ENCODE data around the gene ACTL10. TPM values are rescaled to one million over a fixed set of nuclear protein-coding genes. Genes with fewer than 3 reads are reported as not detected.
A peak's percentile ranks its signal among the peaks of the same experiment; 100 is the strongest.

ACTL10 gene
- total and polyA plus RNA-seq, 7 donors = 0.04 to 0.74 (median 0.39) TPM; not detected in 1

- intact Hi-C loops (cut with DNase I) = loop anchor here (5.0 kb wide), 3 partner anchors 208 to 268 kb away; partner anchors contain the start of gene CDK5RAP1 (in 1 of the 2)
- ATAC-seq = no peak
- H3K9me3 ChIP-seq = no peaks in the 10 kb centered on the region
- no peak for TF ChIP-seq CTCF (IDR thresholded peaks at IDR 0.05)
- DNase-seq = no peak
- H3K27me3 ChIP-seq (ENCODE audit: insufficient read depth in 3 of 3, low read length in 2 of 3) = no peaks in the 10 kb centered on the region
- H3K4me1 ChIP-seq = peaks cover 35% of the 10 kb centered on the region
- H3K36me3 ChIP-seq (ENCODE audit: insufficient read depth in 1 of 2, low read depth in 1 of 2) = peaks cover 0 to 43% of the 10 kb centered on the region in 2 donors
- no peak overlapping the region for H3K4me3 ChIP-seq
- WGBS, 3 donors = 63 to 71% (median 64%) methylated on average over 13 of the region's 13 CpGs
- H3K27ac ChIP-seq = no peak overlapping the region
Observed at GRCh38 chr20:33669873-33670640, 3.3 kb downstream of the ACTL10 start.

GRCh38 chr20:33670715-33671499 is 4.2 kb downstream of the ACTL10 start:
- intact Hi-C loops (cut with DNase I) = no loop called here
- no peak for ATAC-seq
- no peak for TF ChIP-seq CTCF (IDR thresholded peaks at IDR 0.05)

GRCh38 chr20:33671573-33672288 is 5.0 kb downstream of the ACTL10 start:
- intact Hi-C loops (cut with DNase I) = no loop called here
- TF ChIP-seq CTCF (IDR thresholded peaks at IDR 0.05) = no peak
- Histone ChIP-seq H3K27me3 (ENCODE audit: insufficient read depth in 3 of 3, low read length in 2 of 3) (no peaks in the 10 kb centered on the region), H3K27ac (peak overlapping the region; percentile 87), H3K4me3 (no peak overlapping the region), H3K9me3 (no peaks in the 10 kb centered on the region), H3K4me1 (peaks cover 33% of the 10 kb centered on the region), H3K36me3 (ENCODE audit: insufficient read depth in 1 of 2, low read depth in 1 of 2) (peaks cover 0 to 43% of the 10 kb centered on the region in 2 donors)
- ATAC-seq = no peak
- DNase-seq = peak in 1 of 2 donors; percentile 42
- 64 to 77% (median 69%) methylated on average over 7 to 8 of the region's 8 CpGs for WGBS, 3 donors

More at GRCh38 chr20:33670715-33671499, 4.2 kb downstream of the ACTL10 start:
- no peak for DNase-seq
- Histone ChIP-seq H3K4me1 (peaks cover 38% of the 10 kb centered on the region), H3K9me3 (no peaks in the 10 kb centered on the region), H3K27ac (no peak overlapping the region), H3K27me3 (ENCODE audit: insufficient read depth in 3 of 3, low read length in 2 of 3) (no peaks in the 10 kb centered on the region), H3K36me3 (ENCODE audit: insufficient read depth in 1 of 2, low read depth in 1 of 2) (peaks cover 0 to 43% of the 10 kb centered on the region in 2 donors), H3K4me3 (no peak overlapping the region)
- 76 to 91% (median 84%) methylated on average over 6 of the region's 6 CpGs for WGBS, 3 donors

- ATAC-seq (no peak), DNase-seq (peak in 1 of 2 donors; percentile 46)
- TF ChIP-seq CTCF (IDR thresholded peaks at IDR 0.05) = no peak
- WGBS, 3 donors = 55 to 64% (median 57%) methylated on average over 17 of the region's 17 CpGs
- Histone ChIP-seq H3K9me3 (no peaks in the 10 kb centered on the region), H3K4me1 (peaks cover 28% of the 10 kb centered on the region), H3K27ac (peak overlapping the region; percentile 87), H3K36me3 (ENCODE audit: insufficient read depth in 1 of 2, low read depth in 1 of 2) (peaks cover 0 to 43% of the 10 kb centered on the region in 2 donors), H3K4me3 (peak overlapping the region; percentile 92), H3K27me3 (ENCODE audit: insufficient read depth in 3 of 3, low read length in 2 of 3) (no peaks in the 10 kb centered on the region)
- intact Hi-C loops (cut with DNase I) = no loop called here
Observed at GRCh38 chr20:33672426-33673113, 5.8 kb downstream of the ACTL10 start.

All from psoas muscle (tissue), 8 donors.